NB4 (cell line): ENCODE data around the gene SRBD1.

Experiments
- DNase-seq: peaks from one replicate; pipeline ENCODE4 v3.0.0; 2010; ENCODE audit warnings: low read depth
- H3K4me3 ChIP-seq: one replicate; pipeline ENCODE4 v1.5.1; 2011; ENCODE audit warnings: mild to moderate bottlenecking, low read depth, low read length, moderate library complexity
- MYC ChIP-seq: IDR thresholded peaks from 2 replicates; pipeline ENCODE4 v1.6.1; 2011; ENCODE audit warnings: low read depth, low read length
- POLR2A ChIP-seq: IDR thresholded peaks from 2 replicates; pipeline ENCODE4 v1.6.1; 2011; ENCODE audit warnings: mild to moderate bottlenecking; ENCODE audit not compliant: insufficient read length; ENCODE audit errors: extremely low read depth
- TF ChIP-seq, protein P1 (sequence below): IDR thresholded peaks from 2 replicates; pipeline ENCODE4 v1.6.1; 2011; ENCODE audit warnings: low read depth, low read length
- TF ChIP-seq, protein P2 (sequence below): IDR thresholded peaks from one replicate; pipeline ENCODE4 v1.5.1; 2012; ENCODE audit warnings: low read depth, low read length

Gene SRBD1

GRCh38 chr2:45647356-45647755 is 36.3 kb upstream of the SRBD1 start:
- no peak for DNase-seq

DNA sequence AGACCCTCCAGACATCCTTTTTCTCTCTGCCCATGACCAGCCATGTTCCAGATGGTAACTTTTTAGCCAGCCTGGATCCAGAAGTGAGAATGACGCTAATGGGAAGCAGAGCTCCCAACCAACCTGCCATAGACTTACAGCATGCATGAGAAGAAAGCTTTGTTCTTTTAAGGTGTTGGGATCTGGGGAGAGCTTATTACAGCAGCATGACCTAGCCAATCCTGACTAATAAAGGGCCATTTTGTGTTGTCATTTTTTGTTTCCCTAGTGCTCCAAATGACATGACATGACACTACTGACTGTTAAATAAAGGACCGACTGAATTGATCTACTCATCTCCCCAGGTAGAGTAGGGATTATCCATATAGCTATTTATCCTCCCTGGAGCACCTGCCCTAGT is 35.2 kb upstream of the SRBD1 start:
- DNase-seq: no peak
- TF ChIP-seq MYC: no peak
- TF ChIP-seq, protein P1, sequence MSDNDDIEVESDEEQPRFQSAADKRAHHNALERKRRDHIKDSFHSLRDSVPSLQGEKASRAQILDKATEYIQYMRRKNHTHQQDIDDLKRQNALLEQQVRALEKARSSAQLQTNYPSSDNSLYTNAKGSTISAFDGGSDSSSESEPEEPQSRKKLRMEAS: no peak
- no peak overlapping the region for H3K4me3 ChIP-seq

More at GRCh38 chr2:45647356-45647755, 36.3 kb upstream of the SRBD1 start:
- TF ChIP-seq, protein P1: no peak
- TF ChIP-seq, protein P2, sequence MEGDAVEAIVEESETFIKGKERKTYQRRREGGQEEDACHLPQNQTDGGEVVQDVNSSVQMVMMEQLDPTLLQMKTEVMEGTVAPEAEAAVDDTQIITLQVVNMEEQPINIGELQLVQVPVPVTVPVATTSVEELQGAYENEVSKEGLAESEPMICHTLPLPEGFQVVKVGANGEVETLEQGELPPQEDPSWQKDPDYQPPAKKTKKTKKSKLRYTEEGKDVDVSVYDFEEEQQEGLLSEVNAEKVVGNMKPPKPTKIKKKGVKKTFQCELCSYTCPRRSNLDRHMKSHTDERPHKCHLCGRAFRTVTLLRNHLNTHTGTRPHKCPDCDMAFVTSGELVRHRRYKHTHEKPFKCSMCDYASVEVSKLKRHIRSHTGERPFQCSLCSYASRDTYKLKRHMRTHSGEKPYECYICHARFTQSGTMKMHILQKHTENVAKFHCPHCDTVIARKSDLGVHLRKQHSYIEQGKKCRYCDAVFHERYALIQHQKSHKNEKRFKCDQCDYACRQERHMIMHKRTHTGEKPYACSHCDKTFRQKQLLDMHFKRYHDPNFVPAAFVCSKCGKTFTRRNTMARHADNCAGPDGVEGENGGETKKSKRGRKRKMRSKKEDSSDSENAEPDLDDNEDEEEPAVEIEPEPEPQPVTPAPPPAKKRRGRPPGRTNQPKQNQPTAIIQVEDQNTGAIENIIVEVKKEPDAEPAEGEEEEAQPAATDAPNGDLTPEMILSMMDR: no peak
- TF ChIP-seq MYC: no peak
- TF ChIP-seq POLR2A: no peak
- no peak overlapping the region for H3K4me3 ChIP-seq

GRCh38 chr2:45643543-45644542 is 32.8 kb upstream of the SRBD1 start:
- DNase-seq: peak; percentile 71
- H3K4me3 ChIP-seq: no peak overlapping the region
- no peak for TF ChIP-seq MYC
- no peak for TF ChIP-seq POLR2A
- TF ChIP-seq, protein P2: peak; percentile 76
- TF ChIP-seq, protein P1: no peak

GRCh38 chr2:45643095-45643494 is 32.0 kb upstream of the SRBD1 start:
- DNase-seq: no peak
- TF ChIP-seq MYC: no peak
- no peak for TF ChIP-seq POLR2A
- no peak overlapping the region for H3K4me3 ChIP-seq

- TF ChIP-seq POLR2A (no peak), MYC (no peak)
- TF ChIP-seq, protein P2: no peak
- TF ChIP-seq, protein P1: no peak
- DNase-seq: no peak
- H3K4me3 ChIP-seq: no peak overlapping the region
Measured at GRCh38 chr2:45640576-45640975, 29.5 kb upstream of the SRBD1 start.

DNA sequence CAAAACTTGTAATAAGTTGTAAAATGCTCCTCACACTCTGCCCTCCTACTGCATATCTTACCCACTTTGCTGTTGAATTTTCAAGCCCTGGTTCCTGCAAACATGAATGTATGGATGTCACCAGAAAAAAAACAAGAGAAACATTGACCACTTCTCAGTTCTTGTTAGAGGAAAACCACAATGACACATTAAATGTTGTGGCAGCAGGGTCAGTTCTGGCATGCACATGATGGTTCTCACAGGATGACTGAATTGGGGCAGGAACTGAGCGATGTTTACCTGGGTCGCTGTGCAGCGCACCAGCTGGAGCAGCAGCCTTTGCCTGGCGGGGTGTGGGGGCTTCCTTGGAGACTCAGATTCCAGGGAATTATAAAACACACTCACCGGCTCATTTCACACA is 26.4 kb upstream of the SRBD1 start:
- peak; percentile 70 for DNase-seq
- no peak overlapping the region for H3K4me3 ChIP-seq

More for the DNA sequence above, 26.4 kb upstream of the SRBD1 start:
- TF ChIP-seq MYC (no peak), POLR2A (no peak)
- TF ChIP-seq, protein P1: no peak
- TF ChIP-seq, protein P2: no peak
